Neutrophil (primary cell): ENCODE results near the gene SSU72.

Experiments used
- H3K27ac ChIP-seq: fragments of 200-600 bp; sonication (generic); 2 replicates; pipeline ENCODE4 v1.5.1; 2016; ENCODE audit warnings: mild to moderate bottlenecking, moderate library complexity
- H3K27me3 ChIP-seq: fragments of 200-600 bp; sonication (generic); 2 replicates; pipeline ENCODE4 v1.6.0; 2016; ENCODE audit warnings: mild to moderate bottlenecking
- H3K36me3 ChIP-seq: fragments of 200-600 bp; sonication (generic); 2 replicates; pipeline ENCODE4 v1.5.1; 2017
- H3K4me1 ChIP-seq, 2 experiments: fragments of 200-600 bp in 1 of 2; sonication (generic) in 1 of 2; 1 replicate in 1 of 2; 2 replicates in 1 of 2; pipeline versions ENCODE4 v1.5.1 to v1.6.1; 2013 to 2016; ENCODE audit warnings: low read depth in 1 of 2, low read length in 1 of 2, mild to moderate bottlenecking in 1 of 2, moderate library complexity in 1 of 2; ENCODE audit not compliant: control insufficient read depth in 1 of 2, insufficient read depth in 1 of 2
- H3K4me3 ChIP-seq, 2 experiments: fragments of 200-600 bp in 1 of 2; sonication (generic) in 1 of 2; 1 replicate in 1 of 2; 2 replicates in 1 of 2; pipeline ENCODE4 v1.5.1; 2013 to 2016; ENCODE audit warnings: low read depth in 1 of 2, low read length in 1 of 2, mild to moderate bottlenecking in 1 of 2, moderate library complexity in 1 of 2
- H3K9me3 ChIP-seq: fragments of 200-600 bp; sonication (generic); 2 replicates; pipeline ENCODE4 v1.5.1; 2016
- TF ChIP-seq, protein P1 (sequence below): fragments of 200-600 bp; sonication (generic); IDR thresholded peaks from 2 replicates; pipeline ENCODE4 v1.5.1; 2016; ENCODE audit warnings: antibody characterized with exemption

SSU72 gene

DNA sequence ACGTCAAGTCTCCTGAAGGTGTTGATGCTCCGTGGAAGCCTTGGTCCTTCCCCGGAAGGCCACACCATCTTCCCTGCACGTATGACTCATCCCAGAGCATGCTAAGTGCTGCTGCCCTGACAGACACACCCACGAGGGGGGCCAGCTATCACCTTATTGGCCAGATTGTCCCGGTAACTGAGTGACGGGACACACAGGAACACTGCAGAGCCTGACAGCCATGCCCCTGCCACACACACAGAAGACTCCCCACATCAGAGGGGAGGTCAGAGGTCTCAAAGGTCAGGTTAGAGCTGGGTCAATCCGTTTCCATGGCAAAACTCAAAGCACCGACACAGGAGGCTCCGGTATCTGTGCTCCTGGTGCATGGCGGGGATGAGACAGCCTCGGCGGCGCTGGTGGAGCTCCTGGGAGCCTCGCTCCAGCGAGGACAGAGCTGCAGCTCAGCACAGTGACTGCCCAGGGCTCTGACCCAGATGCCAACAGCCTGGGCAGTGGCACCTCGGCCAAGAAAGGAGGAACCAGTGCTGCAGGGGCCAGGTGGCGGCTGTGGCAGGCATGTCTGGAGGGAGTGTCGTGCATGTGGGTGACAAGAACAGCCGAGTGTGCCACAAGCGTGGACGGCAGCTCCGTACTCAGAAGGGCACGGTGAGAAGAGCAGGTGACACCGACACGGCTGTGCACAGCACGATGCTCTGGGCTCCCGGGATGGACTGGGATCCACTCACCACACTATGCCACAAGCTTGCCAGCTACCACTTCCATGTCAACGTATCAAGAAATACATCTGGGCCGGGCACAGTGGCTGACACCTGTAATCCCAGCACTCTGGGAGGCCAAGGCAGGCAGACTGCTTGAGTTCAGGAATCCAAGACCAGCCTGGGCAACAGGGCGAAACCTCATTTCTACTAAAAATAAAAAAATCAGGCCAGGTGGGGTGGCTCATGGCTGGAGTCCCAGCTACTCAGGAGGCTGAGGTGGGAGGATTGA is 19.4 kb downstream of the SSU72 start:
- Histone ChIP-seq H3K36me3 (peaks cover 45% of the 10 kb centered on the region), H3K27me3 (no peaks in the 10 kb centered on the region), H3K4me3 (no peak overlapping the region), H3K9me3 (no peaks in the 10 kb centered on the region), H3K27ac (no peak overlapping the region), H3K4me1 (no peaks in the 10 kb centered on the region)
- TF ChIP-seq, protein P1, sequence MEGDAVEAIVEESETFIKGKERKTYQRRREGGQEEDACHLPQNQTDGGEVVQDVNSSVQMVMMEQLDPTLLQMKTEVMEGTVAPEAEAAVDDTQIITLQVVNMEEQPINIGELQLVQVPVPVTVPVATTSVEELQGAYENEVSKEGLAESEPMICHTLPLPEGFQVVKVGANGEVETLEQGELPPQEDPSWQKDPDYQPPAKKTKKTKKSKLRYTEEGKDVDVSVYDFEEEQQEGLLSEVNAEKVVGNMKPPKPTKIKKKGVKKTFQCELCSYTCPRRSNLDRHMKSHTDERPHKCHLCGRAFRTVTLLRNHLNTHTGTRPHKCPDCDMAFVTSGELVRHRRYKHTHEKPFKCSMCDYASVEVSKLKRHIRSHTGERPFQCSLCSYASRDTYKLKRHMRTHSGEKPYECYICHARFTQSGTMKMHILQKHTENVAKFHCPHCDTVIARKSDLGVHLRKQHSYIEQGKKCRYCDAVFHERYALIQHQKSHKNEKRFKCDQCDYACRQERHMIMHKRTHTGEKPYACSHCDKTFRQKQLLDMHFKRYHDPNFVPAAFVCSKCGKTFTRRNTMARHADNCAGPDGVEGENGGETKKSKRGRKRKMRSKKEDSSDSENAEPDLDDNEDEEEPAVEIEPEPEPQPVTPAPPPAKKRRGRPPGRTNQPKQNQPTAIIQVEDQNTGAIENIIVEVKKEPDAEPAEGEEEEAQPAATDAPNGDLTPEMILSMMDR, result no peak

DNA sequence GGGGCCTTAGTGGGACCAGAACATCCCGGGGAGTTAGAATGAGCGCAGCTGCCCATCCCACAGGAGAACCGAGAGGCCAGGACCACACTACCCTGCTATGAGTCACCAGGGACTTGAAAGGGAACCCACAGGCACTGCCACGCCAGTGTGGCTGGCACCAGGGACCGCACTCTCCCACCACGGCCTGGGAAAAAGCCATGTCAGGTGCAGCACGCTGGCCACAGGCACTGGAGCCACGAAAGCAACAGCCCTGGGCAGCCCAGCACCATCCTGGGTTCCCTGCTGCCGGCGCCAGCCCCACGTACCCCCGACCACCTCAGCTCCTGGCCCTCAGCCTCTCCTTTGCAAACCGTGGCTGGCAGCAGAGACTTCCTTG is 20.1 kb downstream of the SSU72 start:
- Histone ChIP-seq H3K4me3 (no peak overlapping the region), H3K36me3 (peaks cover 40% of the 10 kb centered on the region), H3K4me1 (no peaks in the 10 kb centered on the region), H3K9me3 (no peaks in the 10 kb centered on the region), H3K27ac (no peak overlapping the region), H3K27me3 (no peaks in the 10 kb centered on the region)
- TF ChIP-seq, protein P1, result no peak

DNA sequence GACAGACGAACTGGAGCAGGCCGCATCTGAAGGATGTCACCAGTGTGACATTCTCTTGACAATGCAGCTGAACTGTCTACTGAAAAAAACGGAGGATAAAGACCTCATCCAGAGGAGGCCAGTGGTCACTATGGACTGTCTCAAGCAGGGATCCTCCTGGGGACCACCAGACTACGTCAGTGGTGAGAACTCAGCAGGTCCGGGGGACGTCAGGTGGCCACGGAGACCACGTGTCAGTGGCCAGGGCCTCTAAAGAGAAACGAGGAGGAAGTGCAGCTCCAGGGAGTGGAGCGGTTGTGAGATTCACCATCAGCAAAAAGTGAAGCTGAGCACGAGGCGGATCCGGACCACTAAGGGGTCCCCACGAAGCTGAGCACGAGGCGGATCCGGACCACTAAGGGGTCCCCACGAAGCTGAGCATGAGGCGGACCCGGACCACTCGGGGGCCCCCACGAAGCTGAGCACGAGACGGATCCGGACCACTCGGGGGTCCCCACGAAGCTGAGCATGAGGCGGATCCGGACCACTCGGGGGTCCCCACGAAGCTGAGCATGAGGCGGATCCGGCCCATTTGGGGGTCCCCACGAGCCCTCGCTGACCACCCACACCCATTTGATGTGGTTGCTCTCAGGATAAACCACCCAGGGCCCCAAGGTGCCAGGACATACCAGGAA is 20.7 kb downstream of the SSU72 start:
- TF ChIP-seq, protein P1, result no peak
- H3K36me3 ChIP-seq, result peaks cover 40% of the 10 kb centered on the region
- H3K27me3 ChIP-seq, result no peaks in the 10 kb centered on the region
- H3K4me3 ChIP-seq, result no peak overlapping the region
- no peak overlapping the region for H3K27ac ChIP-seq
- no peaks in the 10 kb centered on the region for H3K4me1 ChIP-seq
- H3K9me3 ChIP-seq, result no peaks in the 10 kb centered on the region

DNA sequence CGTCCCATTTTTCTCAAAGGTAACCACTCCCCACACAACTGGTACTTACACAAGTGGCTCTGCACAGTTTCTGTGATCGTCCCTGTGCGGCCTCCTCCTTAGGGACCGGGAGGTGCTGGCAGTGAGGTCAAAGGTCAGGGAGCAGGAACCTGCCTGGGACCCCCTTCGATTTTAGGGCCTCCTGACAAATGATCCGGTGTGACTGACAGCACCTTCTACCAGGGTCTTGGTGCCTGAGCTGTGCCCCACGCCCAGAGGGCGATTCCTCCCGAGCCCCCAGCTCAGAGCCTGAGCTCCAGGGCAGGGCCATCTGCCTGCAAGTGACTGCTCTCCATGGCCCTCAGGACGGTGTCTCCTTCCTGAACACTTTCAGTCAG is 22.4 kb downstream of the SSU72 start:
- Histone ChIP-seq H3K9me3 (no peaks in the 10 kb centered on the region), H3K27ac (no peak overlapping the region), H3K27me3 (no peaks in the 10 kb centered on the region), H3K4me1 (no peaks in the 10 kb centered on the region), H3K36me3 (peaks cover 56% of the 10 kb centered on the region), H3K4me3 (no peak overlapping the region)
- TF ChIP-seq, protein P1, result no peak

DNA sequence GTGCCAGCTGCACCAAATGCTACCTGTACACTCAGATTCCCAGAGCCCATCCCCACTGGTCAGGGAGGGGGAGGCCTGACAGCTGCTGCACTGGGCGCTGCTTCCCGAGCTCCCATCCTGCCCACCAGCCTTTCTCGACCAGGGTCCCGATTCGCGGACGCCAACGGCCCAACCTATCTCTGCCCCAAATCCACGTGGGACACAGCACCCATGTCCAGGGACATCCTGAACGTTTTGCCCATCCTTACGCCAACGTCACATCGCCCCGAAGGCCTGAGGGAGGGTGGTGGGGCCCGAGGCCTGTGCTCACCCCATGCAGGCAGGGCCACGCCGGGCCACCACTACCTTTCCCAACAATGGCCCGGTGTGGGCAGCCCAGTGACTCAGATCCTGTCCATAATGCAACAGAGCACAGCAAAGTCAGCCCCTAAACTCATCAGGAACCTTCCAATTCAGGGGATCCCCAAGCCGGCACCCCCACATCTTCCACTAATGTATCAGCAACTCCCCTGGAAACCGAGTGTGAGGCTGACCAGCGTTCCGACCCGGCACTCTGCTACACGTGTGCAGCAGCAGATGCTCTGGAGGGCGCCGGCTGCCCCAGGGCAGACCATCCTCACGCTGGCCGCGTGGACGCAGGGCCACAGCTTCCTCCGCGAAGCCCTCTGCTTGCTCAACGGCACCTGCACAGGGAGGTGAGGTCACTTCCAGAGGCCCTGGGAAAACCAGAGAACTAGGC is 23.0 kb downstream of the SSU72 start:
- Histone ChIP-seq H3K27ac (no peak overlapping the region), H3K36me3 (peaks cover 59% of the 10 kb centered on the region), H3K4me1 (no peaks in the 10 kb centered on the region), H3K27me3 (no peaks in the 10 kb centered on the region), H3K9me3 (no peaks in the 10 kb centered on the region), H3K4me3 (no peak overlapping the region)
- TF ChIP-seq, protein P1, result no peak
